Measurements from ENCODE around the gene CLK3.
"Not testable (repeated sequence)": the region's sequence is repeated elsewhere in the genome, so short reads cannot be mapped to it uniquely, and the experiment has no call there.

CLK3 gene

GRCh38 chr15:74621936-74622335 is 6.3 kb downstream of the CLK3 start:
- no peak for TF ChIP-seq ZNF274 (IDR thresholded peaks at IDR 0.05; ENCODE audit: low read depth, low read length)
- no peak overlapping the region for H3K4me3 ChIP-seq (ENCODE audit: low read length)

- no peak overlapping the region for H3K4me3 ChIP-seq (ENCODE audit: low read length)
- TF ChIP-seq ZNF274 (IDR thresholded peaks at IDR 0.05; ENCODE audit: low read depth, low read length), result no peak
These were observed 7.1 kb downstream of the CLK3 start for GRCh38 chr15:74622758-74623157.

GRCh38 chr15:74624020-74624602 is 8.5 kb downstream of the CLK3 start:
- no peak overlapping the region for H3K4me3 ChIP-seq (ENCODE audit: low read length)
- no peak for TF ChIP-seq ZNF274 (IDR thresholded peaks at IDR 0.05; ENCODE audit: low read depth, low read length)

GRCh38 chr15:74625693-74626092 is 10.1 kb downstream of the CLK3 start:
- TF ChIP-seq ZNF274 (IDR thresholded peaks at IDR 0.05; ENCODE audit: low read depth, low read length), result no peak
- H3K4me3 ChIP-seq (ENCODE audit: low read length), result no peak overlapping the region

GRCh38 chr15:74626336-74626735 is 10.7 kb downstream of the CLK3 start:
- TF ChIP-seq ZNF274 (IDR thresholded peaks at IDR 0.05; ENCODE audit: low read depth, low read length), result no peak
- no peak overlapping the region for H3K4me3 ChIP-seq (ENCODE audit: low read length)

GRCh38 chr15:74626752-74627692 is 11.4 kb downstream of the CLK3 start:
- TF ChIP-seq ZNF274 (IDR thresholded peaks at IDR 0.05; ENCODE audit: low read depth, low read length), result no peak
- no peak overlapping the region for H3K4me3 ChIP-seq (ENCODE audit: low read length)

- TF ChIP-seq ZNF274 (IDR thresholded peaks at IDR 0.05; ENCODE audit: low read depth, low read length), result no peak
- no peak overlapping the region for H3K4me3 ChIP-seq (ENCODE audit: low read length)
These were observed 12.1 kb downstream of the CLK3 start for GRCh38 chr15:74627766-74628165.

GRCh38 chr15:74628199-74628598 is 12.6 kb downstream of the CLK3 start:
- no peak for TF ChIP-seq ZNF274 (IDR thresholded peaks at IDR 0.05; ENCODE audit: low read depth, low read length)

GRCh38 chr15:74628949-74629348 is 13.3 kb downstream of the CLK3 start:
- H3K4me3 ChIP-seq (ENCODE audit: low read length), result no peak overlapping the region
- no peak for TF ChIP-seq ZNF274 (IDR thresholded peaks at IDR 0.05; ENCODE audit: low read depth, low read length)

More at GRCh38 chr15:74628199-74628598, 12.6 kb downstream of the CLK3 start:
- no peak overlapping the region for H3K4me3 ChIP-seq (ENCODE audit: low read length)

GRCh38 chr15:74629696-74630095 is 14.1 kb downstream of the CLK3 start:
- H3K4me3 ChIP-seq (ENCODE audit: low read length), result not testable (repeated sequence)

GRCh38 chr15:74630284-74631086 is 14.8 kb downstream of the CLK3 start:
- no peak overlapping the region for H3K4me3 ChIP-seq (ENCODE audit: low read length)
- TF ChIP-seq ZNF274 (IDR thresholded peaks at IDR 0.05; ENCODE audit: low read depth, low read length), result no peak

- H3K4me3 ChIP-seq (ENCODE audit: low read length), result no peak overlapping the region
- no peak for TF ChIP-seq ZNF274 (IDR thresholded peaks at IDR 0.05; ENCODE audit: low read depth, low read length)
These were observed 15.4 kb downstream of the CLK3 start for GRCh38 chr15:74631087-74631385.

GRCh38 chr15:74631408-74631807 is 15.8 kb downstream of the CLK3 start:
- no peak for TF ChIP-seq ZNF274 (IDR thresholded peaks at IDR 0.05; ENCODE audit: low read depth, low read length)
- no peak overlapping the region for H3K4me3 ChIP-seq (ENCODE audit: low read length)

- no peak overlapping the region for H3K4me3 ChIP-seq (ENCODE audit: low read length)
- TF ChIP-seq ZNF274 (IDR thresholded peaks at IDR 0.05; ENCODE audit: low read depth, low read length), result no peak
These were observed 16.4 kb downstream of the CLK3 start for GRCh38 chr15:74631935-74632560.
